Muscle layer of duodenum (tissue), 2 donors: ENCODE measurements around the gene MRI1.
A peak's percentile ranks its signal among the peaks of the same experiment; 100 is the strongest.

Experiments used
- H3K27ac ChIP-seq: one replicate; pipeline ENCODE4 v1.7.0; 2013; ENCODE audit warnings: mild to moderate bottlenecking, low read length
- H3K27me3 ChIP-seq: one replicate; pipeline ENCODE4 v1.7.0; 2013; ENCODE audit warnings: low read depth, mild to moderate bottlenecking, control low read depth, low read length
- H3K36me3 ChIP-seq, 2 donors: one replicate each; pipeline ENCODE4 v1.7.0; 2013; ENCODE audit warnings: low read length in 2 of 2, control low read depth in 1 of 2, mild to moderate bottlenecking in 1 of 2; ENCODE audit not compliant: insufficient read depth in 2 of 2, control insufficient read depth in 1 of 2
- H3K4me1 ChIP-seq, 2 donors: one replicate each; pipeline ENCODE4 v1.7.0; 2013; ENCODE audit warnings: low read length in 2 of 2, mild to moderate bottlenecking in 2 of 2, control low read depth in 1 of 2, moderate library complexity in 1 of 2; ENCODE audit not compliant: insufficient read depth in 2 of 2, control insufficient read depth in 1 of 2
- H3K4me3 ChIP-seq, 2 donors: one replicate each; pipeline ENCODE4 v1.7.0; 2013; ENCODE audit warnings: low read length in 2 of 2, low read depth in 1 of 2, mild to moderate bottlenecking in 1 of 2
- H3K9me3 ChIP-seq, 2 donors: one replicate each; pipeline ENCODE4 v1.7.0; 2013; ENCODE audit warnings: low read length in 2 of 2, control low read depth in 1 of 2, mild to moderate bottlenecking in 1 of 2; ENCODE audit not compliant: control insufficient read depth in 1 of 2
- donor health status: healthy.

MRI1 gene

GRCh38 chr19:13764101-13764807 lies at the start of gene MRI1:
TSS of gene MRI1 (plus strand) at chr19:13764522. CDS start at chr19:13764589, 67 bp downstream.
- H3K27ac ChIP-seq, result peak within 1 kb of the TSS; percentile 36

GRCh38 chr19:13717194-13717643 lies 47.1 kb upstream of the MRI1 start:
- Histone ChIP-seq H3K9me3 (no peaks in the 10 kb centered on the region), H3K27ac (no peak overlapping the region), H3K36me3 (no peaks in the 10 kb centered on the region), H3K27me3 (no peaks in the 10 kb centered on the region), H3K4me3 (no peak overlapping the region), H3K4me1 (no peaks in the 10 kb centered on the region)

More at GRCh38 chr19:13764101-13764807, at the start of gene MRI1:
- no peaks in the 10 kb centered on the region for H3K27me3 ChIP-seq
- no peaks in the 10 kb centered on the region for H3K9me3 ChIP-seq
- H3K4me3 ChIP-seq, result peak within 1 kb of the TSS; percentile 57 to 79
- H3K36me3 ChIP-seq, result peaks cover 0 to 46% of the 10 kb centered on the region in 2 donors
- H3K4me1 ChIP-seq, result peaks cover 0 to 19% of the 10 kb centered on the region in 2 donors

GRCh38 chr19:13718733-13719132 lies 45.6 kb upstream of the MRI1 start:
- no peaks in the 10 kb centered on the region for H3K9me3 ChIP-seq
- no peaks in the 10 kb centered on the region for H3K4me1 ChIP-seq
- H3K27ac ChIP-seq, result no peak overlapping the region
- no peak overlapping the region for H3K4me3 ChIP-seq
- no peaks in the 10 kb centered on the region for H3K27me3 ChIP-seq
- H3K36me3 ChIP-seq, result no peaks in the 10 kb centered on the region

GRCh38 chr19:13722146-13722545 lies 42.2 kb upstream of the MRI1 start:
- Histone ChIP-seq H3K27me3 (no peaks in the 10 kb centered on the region), H3K9me3 (no peaks in the 10 kb centered on the region), H3K27ac (no peak overlapping the region), H3K4me1 (no peaks in the 10 kb centered on the region), H3K4me3 (no peak overlapping the region), H3K36me3 (no peaks in the 10 kb centered on the region)

GRCh38 chr19:13723206-13723605 lies 41.1 kb upstream of the MRI1 start:
- Histone ChIP-seq H3K27me3 (no peaks in the 10 kb centered on the region), H3K4me1 (no peaks in the 10 kb centered on the region), H3K4me3 (no peak overlapping the region), H3K9me3 (no peaks in the 10 kb centered on the region), H3K27ac (no peak overlapping the region), H3K36me3 (no peaks in the 10 kb centered on the region)

- H3K36me3 ChIP-seq, result peaks cover 0 to 2% of the 10 kb centered on the region in 2 donors
- no peaks in the 10 kb centered on the region for H3K27me3 ChIP-seq
- no peaks in the 10 kb centered on the region for H3K4me1 ChIP-seq
- no peak overlapping the region for H3K27ac ChIP-seq
- no peak overlapping the region for H3K4me3 ChIP-seq
- H3K9me3 ChIP-seq, result no peaks in the 10 kb centered on the region
Measured at GRCh38 chr19:13726323-13726722, 38.0 kb upstream of the MRI1 start.

GRCh38 chr19:13727798-13728197 lies 36.5 kb upstream of the MRI1 start:
- no peaks in the 10 kb centered on the region for H3K27me3 ChIP-seq
- no peak overlapping the region for H3K4me3 ChIP-seq
- no peak overlapping the region for H3K27ac ChIP-seq
- H3K4me1 ChIP-seq, result peaks cover 5% of the 10 kb centered on the region in 2 donors
- no peaks in the 10 kb centered on the region for H3K9me3 ChIP-seq
- H3K36me3 ChIP-seq, result peaks cover 0 to 7% of the 10 kb centered on the region in 2 donors

- H3K27ac ChIP-seq, result no peak overlapping the region
- peaks cover 5% of the 10 kb centered on the region in 2 donors for H3K4me1 ChIP-seq
- no peaks in the 10 kb centered on the region for H3K27me3 ChIP-seq
- no peaks in the 10 kb centered on the region for H3K9me3 ChIP-seq
- no peak overlapping the region for H3K4me3 ChIP-seq
- peaks cover 0 to 7% of the 10 kb centered on the region in 2 donors for H3K36me3 ChIP-seq
Measured at GRCh38 chr19:13729859-13730258, 34.5 kb upstream of the MRI1 start.

GRCh38 chr19:13731147-13731964 lies 33.0 kb upstream of the MRI1 start:
- Histone ChIP-seq H3K27ac (peak overlapping the region; percentile 98), H3K4me1 (peaks cover 5% of the 10 kb centered on the region in 2 donors), H3K4me3 (peak overlapping the region; percentile 59 to 92), H3K36me3 (peaks cover 0 to 7% of the 10 kb centered on the region in 2 donors), H3K27me3 (no peaks in the 10 kb centered on the region), H3K9me3 (no peaks in the 10 kb centered on the region)

GRCh38 chr19:13732337-13732736 lies 32.0 kb upstream of the MRI1 start:
- Histone ChIP-seq H3K4me1 (peaks cover 5% of the 10 kb centered on the region in 2 donors), H3K27ac (no peak overlapping the region), H3K4me3 (peak overlapping the region; percentile 59 to 92), H3K9me3 (no peaks in the 10 kb centered on the region), H3K27me3 (no peaks in the 10 kb centered on the region), H3K36me3 (peaks cover 0 to 7% of the 10 kb centered on the region in 2 donors)

GRCh38 chr19:13734751-13735150 lies 29.6 kb upstream of the MRI1 start:
- H3K4me3 ChIP-seq, result no peak overlapping the region
- H3K9me3 ChIP-seq, result no peaks in the 10 kb centered on the region
- peaks cover 0 to 7% of the 10 kb centered on the region in 2 donors for H3K36me3 ChIP-seq
- peaks cover 5% of the 10 kb centered on the region in 2 donors for H3K4me1 ChIP-seq
- no peak overlapping the region for H3K27ac ChIP-seq
- H3K27me3 ChIP-seq, result no peaks in the 10 kb centered on the region
